Stimulated activated CD4-positive, alpha-beta T cell treated with anti-CD3 and anti-CD28 coated beads, Interleukin-4, amount 100 ng/mL, for 4 hours (primary cell): ENCODE data around the gene ZFPM1.
"Not testable (repeated sequence)": the region's sequence is repeated elsewhere in the genome, so short reads cannot be mapped to it uniquely, and the experiment has no call there.

Experiments
- DNase-seq, 2 experiments: peaks; one replicate each; pipeline ENCODE4 v3.0.0-alpha.2; 2020

ZFPM1 gene

DNA sequence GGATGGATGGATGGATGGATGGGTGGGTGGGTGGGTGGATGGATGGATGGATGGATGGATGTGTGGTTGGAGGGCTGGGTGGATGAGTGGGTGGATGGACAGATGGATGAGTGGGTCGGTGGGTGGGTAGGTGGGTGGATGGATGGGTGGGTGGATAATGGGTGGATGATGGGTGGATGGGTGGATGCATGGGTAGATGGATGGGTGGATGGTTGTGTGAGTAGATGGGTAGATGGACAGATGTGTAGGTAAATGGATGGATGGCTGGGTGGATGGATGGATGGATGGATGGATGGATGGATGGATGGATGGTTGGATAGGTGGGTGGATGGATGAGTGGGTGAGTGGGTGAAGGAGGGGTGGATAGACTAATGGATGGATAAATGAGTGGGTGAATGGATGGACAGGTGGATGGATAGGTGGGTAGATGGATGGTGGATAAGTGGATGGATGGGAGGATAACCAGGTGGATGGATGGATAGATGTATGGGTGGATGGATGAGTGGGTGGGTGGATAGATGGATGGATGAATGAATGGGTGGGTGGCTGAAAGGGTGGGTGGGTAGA lies 64.2 kb downstream of the ZFPM1 start:
- DNase-seq = not testable (repeated sequence)

DNA sequence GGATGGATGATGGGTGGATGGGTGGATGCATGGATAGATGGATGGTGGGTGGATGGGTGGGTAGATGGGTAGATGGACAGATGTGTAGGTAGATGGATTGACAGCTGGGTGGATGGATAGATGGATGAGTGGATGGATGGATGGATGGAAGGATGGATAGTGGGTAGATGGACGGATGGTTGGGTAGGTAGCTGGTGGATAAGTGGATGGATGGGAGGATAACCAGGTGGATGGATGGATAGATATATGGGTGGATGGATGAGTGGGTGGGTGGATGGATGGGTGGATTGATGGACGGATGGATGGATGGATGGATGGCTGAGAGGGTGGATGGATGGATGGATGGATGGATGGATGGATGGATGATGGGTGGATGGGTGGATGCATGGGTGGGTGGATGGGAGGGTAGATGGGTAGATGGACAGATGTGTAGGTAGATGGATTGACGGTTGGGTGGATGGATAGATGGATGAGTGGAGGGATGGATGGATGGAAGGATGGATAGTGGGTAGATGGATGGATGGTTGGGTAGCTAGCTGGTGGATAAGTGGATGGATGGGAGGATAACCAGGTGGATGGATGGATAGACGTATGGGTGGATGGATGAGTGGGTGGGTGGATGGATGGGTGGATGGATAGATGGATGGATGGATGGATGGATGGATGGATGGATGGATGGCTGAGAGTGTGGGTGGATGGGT lies 65.5 kb downstream of the ZFPM1 start:
- not testable (repeated sequence) for DNase-seq

DNA sequence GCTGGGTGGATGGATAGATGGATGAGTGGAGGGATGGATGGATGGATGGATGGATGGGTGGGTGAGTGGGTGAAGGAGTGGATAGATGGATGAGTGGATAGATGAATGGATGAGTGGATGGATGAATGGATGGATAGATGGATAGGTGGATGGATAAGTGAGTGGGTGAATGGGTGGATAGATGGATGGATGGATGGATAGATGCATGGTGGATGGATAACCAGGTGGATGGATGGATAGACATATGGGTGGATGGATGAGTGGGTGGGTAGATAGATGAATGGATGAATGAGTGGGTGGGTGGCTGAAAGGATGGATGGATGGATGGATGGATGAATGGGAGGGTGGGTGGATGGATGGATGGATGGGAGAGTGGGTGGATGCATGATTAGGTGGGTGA lies 66.2 kb downstream of the ZFPM1 start:
- DNase-seq = no peak

DNA sequence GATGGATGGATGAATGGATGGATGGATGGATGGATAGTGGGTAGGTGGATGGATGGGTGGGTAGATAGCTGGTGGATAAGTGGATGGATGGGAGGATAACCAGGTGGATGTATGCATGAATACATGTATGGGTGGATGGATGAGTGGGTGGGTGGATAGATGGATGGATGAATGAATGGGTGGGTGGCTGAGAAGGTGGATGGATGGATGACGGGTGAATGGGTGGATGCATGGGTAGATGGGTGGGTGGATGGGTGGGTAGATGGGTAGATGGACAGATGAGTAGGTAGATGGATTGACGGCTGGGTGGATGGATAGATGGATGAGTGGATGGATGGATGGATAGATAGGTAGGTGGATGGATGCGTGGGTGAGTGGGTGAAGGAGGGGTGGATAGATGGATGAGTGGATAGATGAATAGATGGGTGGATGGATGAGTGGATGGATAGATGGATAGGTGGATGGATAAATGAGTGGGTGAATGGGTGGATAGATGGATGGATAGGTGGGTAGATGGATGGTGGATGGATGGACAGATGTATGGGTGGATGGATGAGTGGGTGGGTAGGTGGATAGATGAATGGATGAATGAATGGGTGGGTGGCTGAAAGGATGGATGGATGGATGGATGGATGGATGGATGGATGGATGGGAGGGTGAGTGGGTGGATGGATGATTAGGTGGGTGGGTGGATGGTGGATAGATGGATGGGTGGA lies 67.0 kb downstream of the ZFPM1 start:
- DNase-seq = no peak

DNA sequence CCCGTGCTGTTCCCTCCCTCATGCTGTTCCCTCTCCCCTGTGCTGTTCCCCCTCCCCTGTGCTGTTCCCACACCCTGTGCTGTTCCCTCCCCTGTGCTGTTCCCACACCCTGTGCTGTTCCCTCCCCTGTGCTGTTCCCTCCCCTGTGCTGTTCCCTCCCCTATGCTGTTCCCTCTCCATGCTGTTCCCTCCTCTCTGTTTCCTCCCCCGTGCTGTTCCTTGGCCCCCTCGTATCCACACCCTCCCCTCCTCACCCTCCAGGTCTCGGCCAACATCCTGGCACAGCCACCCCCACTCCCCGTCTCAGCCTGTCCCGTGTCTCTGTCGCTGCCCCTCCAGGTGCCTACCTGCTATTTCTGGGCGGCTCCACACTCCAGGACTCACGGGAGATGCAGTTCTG lies 68.6 kb downstream of the ZFPM1 start:
- no peak for DNase-seq

- no peak for DNase-seq
Observed at GRCh38 chr16:88522276-88522949, 69.3 kb downstream of the ZFPM1 start.

DNA sequence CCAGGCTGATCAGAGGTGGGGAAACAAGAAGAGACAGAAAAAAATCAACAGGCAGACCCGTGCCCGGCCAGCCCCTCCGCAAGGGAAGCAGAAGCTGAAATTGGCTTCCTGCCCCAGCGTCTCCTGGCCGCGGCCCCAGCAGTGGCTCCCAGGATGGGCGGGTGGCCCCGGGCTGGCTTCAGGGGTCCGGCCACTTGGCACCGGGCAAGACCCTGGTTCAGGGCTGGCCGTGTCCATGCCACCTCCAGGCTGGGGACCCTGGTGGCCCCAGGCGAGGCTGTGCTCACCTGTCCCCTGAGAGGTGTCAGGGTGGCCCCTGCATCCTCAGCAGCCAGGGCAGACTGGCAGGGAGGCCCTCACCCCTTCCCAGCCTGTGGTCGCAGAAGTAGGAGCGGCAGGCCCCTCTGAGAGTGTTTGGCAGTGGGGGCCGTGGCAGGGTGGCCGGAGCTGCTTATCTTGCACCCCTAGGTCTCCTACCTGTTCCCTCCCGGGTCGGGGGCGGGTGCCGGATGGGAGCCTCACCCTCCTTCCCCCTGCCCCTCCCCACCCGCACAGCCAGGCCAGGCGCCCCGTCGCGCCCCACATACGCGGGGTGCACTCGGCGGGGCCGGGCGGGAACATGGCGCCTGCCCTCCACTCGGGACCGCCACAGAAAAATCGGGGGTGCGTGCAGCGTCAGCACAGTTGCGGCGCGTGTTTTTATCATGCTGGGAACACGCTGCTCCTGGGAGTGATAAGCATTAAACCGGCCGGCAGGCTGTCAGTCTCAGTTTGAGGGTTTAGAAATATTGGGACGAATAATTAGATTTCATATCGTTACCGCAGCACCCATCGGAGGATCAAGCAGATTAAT lies 70.5 kb downstream of the ZFPM1 start:
- DNase-seq = no peak

DNA sequence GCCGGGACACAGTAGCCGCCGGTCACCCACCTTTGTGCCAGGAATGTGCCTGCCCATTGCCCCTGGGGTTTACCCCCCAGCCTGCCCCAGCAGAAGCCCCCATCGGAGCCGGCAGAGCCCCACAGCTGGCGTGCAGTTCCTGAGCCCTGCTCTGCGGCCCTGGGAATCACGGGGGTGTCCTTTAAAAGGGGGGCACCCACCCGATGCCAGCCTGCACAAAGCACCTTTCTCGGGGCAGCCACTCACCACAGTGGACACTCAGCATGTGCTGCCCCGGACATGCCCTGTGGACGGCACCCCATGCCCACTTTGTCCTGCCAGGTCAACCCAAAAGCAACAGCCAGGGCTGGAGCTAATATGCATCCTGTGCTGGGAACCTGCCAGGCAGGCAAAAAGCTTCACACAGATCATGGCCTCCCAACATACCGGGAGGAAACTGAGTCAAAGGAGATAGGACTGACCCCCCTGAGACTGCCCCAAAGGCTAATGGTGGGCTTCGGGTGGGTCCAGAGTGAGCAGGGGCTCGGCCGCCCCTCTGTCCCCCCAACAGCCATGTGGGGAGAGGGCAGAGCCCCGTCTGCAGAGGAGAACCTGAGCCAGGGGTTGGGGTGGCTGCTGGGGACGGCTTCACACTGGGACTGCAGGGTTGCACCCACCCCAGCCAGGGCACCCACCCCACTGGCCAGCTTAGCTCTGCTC lies 71.3 kb downstream of the ZFPM1 start:
- no peak for DNase-seq

- DNase-seq = no peak
Observed at GRCh38 chr16:88524973-88525662, 72.0 kb downstream of the ZFPM1 start.

DNA sequence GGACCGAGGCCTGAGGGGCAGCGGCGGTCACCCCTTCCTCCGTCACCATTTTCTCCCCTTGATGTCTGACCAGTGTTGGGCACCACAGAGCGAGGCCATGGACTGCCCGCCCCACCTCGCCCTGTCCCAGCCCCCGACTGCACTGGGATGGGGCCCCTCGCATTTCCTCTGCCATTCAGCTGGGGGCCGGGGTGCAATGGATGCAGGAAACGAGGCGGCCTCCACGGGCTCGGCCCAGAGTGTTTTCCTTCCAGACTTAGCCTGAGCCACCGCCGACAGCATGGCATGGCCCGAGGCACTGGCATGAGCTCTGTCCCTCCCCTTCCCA lies 72.5 kb downstream of the ZFPM1 start:
- DNase-seq = no peak

- no peak for DNase-seq
Observed at GRCh38 chr16:88526008-88526905, 73.2 kb downstream of the ZFPM1 start.

DNA sequence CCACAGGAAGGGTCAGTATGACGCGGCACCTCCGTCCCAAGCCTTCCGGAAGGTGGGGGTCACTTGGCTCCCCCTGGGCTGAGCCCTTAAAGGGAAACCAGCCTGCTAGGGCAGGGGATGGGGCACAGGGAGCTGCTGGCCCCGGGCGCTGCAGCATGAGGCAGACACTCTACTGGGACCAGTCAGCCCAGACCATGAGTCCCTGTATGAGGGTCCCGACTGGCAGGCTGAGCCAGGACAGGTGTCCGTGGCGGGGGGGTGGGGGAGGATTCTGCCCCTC lies 73.8 kb downstream of the ZFPM1 start:
- DNase-seq = no peak

DNA sequence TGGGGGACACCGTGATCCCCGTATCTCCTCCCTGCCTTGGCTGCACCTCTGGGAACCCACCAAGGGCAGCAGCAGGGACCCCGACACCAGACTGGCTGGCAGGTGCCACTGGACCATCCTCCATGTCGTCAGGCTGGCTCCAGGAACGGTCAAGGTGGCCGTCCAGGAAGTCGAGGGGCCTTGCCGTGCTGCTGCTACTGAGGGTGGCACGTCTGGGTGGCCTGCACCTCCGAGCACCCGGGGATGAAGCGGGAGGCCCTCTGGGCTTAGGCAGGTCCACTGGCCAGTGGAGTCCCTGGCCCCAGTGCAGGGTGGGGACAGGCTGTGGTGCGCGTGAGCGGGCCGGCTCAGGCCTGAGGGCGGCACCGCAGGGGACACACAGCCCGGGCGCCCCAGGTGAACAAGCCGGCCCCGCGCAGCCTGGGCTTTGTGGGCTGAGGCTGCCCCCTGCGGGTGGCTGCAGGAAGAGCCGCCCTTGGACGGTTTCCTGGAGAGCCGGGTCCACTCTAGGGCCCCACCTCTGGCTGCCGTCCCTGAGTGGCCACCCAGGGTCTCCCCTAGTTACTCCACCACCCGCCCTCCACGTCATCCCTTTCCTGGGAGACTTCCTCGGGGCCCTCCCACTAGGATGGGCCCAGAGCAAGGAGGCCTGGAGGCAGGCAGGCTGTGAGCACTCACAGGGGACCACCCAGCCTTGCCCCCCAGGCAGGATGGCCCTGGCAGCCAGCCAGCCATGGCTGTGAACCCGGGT lies 74.3 kb downstream of the ZFPM1 start:
- peak; percentile 49 to 66 for DNase-seq

DNA sequence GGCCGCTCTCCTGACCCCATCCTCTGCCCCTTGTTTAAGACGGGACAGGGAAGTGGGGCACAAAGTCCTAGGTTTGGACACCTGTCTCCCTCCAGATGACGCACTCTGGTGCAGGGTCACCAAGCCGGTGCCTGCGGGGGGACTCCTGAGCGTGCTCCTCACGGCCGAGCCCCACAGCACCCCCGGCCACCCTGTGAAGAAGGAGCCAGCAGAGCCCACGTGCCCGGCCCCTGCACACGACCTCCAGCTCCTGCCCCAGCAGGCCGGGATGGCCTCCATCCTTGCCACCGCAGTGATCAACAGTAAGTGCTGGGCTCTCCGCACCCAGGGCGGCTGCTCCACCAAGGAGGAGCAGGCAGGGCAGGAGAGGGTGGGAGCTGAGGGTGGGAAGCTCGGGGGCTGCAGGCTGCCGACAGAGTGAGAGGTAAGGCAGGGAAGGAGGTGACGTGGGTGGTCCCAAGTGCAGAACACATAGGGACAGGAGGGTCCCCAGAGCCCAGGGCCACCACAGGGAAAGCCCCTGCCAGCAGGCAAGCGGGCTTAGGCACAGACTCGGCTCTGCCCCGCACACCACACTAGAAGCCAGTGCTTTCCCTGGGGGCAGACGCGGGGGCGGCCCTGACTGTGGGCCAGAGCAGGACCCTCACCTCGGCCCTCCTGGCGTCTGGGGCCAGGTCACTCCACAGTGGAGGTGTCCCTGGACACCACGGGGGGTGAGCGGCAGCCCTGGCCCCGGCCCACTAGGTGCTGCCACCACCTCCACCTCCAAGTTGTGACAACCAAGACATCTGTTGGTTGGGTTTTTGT lies 75.1 kb downstream of the ZFPM1 start:
- no peak for DNase-seq

DNA sequence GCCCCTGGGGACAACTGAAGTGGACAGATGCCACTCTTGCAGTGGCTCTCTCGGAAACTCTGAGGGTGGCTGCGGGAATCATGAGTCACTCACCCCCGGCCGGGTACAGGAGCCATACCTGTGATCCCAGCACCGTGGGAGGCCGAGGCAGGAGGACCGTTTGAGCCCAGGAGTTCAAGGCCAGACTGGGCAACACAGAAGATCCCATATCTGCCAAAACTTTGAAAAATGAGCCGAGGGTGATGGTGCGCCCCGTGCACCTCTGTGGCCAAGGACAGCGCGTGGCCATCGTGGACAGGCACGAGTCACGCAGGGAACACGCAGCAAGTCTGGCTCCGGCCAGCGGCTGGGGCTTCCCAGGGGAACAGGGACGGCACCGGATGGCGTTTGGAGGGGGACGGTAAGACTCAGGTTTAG lies 75.8 kb downstream of the ZFPM1 start:
- DNase-seq = no peak

DNA sequence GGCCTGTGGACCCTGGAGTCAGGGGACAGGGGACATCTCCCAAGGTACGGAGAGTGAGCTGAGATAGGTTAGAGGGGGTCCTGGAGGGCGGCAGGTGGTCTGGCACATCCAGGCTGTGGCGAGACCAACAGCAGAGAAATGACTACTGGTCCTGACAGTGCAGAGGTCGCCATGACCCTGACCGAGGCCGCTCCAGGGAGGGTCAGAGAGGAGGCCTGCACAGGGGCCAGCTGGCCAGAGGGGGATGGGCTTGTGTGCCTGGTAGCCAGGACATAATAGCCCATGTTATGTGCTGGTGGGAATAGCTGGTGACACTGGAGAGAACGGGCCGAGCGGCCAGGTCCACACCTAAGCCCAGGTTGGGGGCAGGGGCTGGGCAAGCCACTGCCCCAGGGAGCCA lies 76.5 kb downstream of the ZFPM1 start:
- no peak for DNase-seq

GRCh38 chr16:88530051-88530857 lies 77.2 kb downstream of the ZFPM1 start:
- DNase-seq = no peak

DNA sequence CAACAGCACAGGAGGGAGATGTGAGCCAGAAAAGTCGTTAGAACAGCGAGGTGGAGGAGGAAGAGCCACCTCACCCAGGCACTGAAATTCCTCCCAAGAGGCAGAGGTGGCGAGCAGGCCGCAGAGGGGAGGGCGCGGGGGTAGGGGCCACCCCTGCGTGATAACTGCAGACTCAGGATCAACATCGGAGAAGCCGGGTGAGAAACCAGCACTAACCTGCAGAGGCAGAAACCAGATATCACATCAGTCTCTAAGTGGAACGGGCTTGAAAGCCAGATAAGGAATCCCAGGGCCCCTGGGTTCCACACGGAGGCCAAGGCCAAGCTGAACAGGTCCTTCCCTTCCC lies 77.8 kb downstream of the ZFPM1 start:
- DNase-seq = no peak
